Activated CD8-positive, alpha-beta T cell treated with anti-CD3 and anti-CD28 coated beads for 36 hours (primary cell): ENCODE measurements around the gene USP17L15. TPM values are rescaled to one million over a fixed set of nuclear protein-coding genes. Genes with fewer than 3 reads are reported as not detected.
"Not testable (repeated sequence)": the region's sequence is repeated elsewhere in the genome, so short reads cannot be mapped to it uniquely, and the experiment has no call there.

Source experiments
- ATAC-seq: fragments of 200-7000 bp; cut with Tn5 transposase; one replicate; pipeline ENCODE4 v1.10.0; 2021; ENCODE audit warnings: mild to moderate bottlenecking, moderate library complexity
- CTCF ChIA-PET: fragments of 350-600 bp; sonication (Branson Sonifier 250); formaldehyde crosslinking; loops from one replicate; lab custom pipeline; 2021; ENCODE audit warnings: antibody characterized with exemption; lab: Charles Lee
- POLR2A ChIA-PET: fragments of 350-600 bp; sonication (Branson Sonifier 250); formaldehyde crosslinking; loops from one replicate; lab custom pipeline; 2021; ENCODE audit warnings: antibody characterized with exemption; lab: Charles Lee
- DNase-seq: peaks from one replicate; pipeline ENCODE4 v3.0.0-alpha.2; 2020
- H3K27ac Mint-ChIP-seq: one replicate; pipeline ENCODE4 v1.8.0; 2021; ENCODE audit warnings: mild to moderate bottlenecking, mixed read lengths
- H3K27me3 Mint-ChIP-seq: one replicate; pipeline ENCODE4 v1.8.0; 2021; ENCODE audit warnings: mixed read lengths
- H3K36me3 Mint-ChIP-seq: one replicate; pipeline ENCODE4 v1.8.0; 2021; ENCODE audit warnings: low read depth, mixed read lengths
- H3K4me1 Mint-ChIP-seq: one replicate; pipeline ENCODE4 v1.8.0; 2021; ENCODE audit warnings: low read depth, mixed read lengths
- H3K4me3 Mint-ChIP-seq: one replicate; pipeline ENCODE4 v1.8.0; 2021; ENCODE audit warnings: mild to moderate bottlenecking, moderate library complexity, mixed read lengths
- H3K9me3 Mint-ChIP-seq: one replicate; pipeline ENCODE4 v1.8.0; 2021; ENCODE audit warnings: mixed read lengths
- intact Hi-C: fragments of 100-400 bp; cut with micrococcal nuclease; formaldehyde crosslinking; loops from one replicate; pipeline ENCODE4 v1.10.0; 2022
- total RNA-seq, 2 experiments: library from RNA; stranded (reverse); gene quantifications; one replicate each; pipeline ENCODE4 v1.2.3, GENCODE V29; 2021

Gene USP17L15
- total RNA-seq, 2 experiments from 2014 or later = not detected

- DNase-seq, H3K9me3 Mint-ChIP-seq, intact Hi-C loops, H3K27me3 Mint-ChIP-seq, CTCF ChIA-PET, H3K4me1 Mint-ChIP-seq, H3K27ac Mint-ChIP-seq, ATAC-seq, POLR2A ChIA-PET, H3K4me3 Mint-ChIP-seq, H3K36me3 Mint-ChIP-seq: not testable (repeated sequence)
Observed at GRCh38 chr4:9262572-9262971, 28.4 kb downstream of the USP17L15 start, which contains the start of gene USP17L21. USP17L21 (plus strand) TSS chr4:9262872; CDS start chr4:9262872, 0 bp downstream.

GRCh38 chr4:9267319-9267718 is 33.1 kb downstream of the USP17L15 start, which contains the start of gene USP17L22:
USP17L22 (plus strand) TSS chr4:9267619; CDS start chr4:9267619, 0 bp downstream.
- ATAC-seq, POLR2A ChIA-PET, H3K9me3 Mint-ChIP-seq, H3K4me1 Mint-ChIP-seq, CTCF ChIA-PET, H3K36me3 Mint-ChIP-seq, H3K4me3 Mint-ChIP-seq, H3K27ac Mint-ChIP-seq, H3K27me3 Mint-ChIP-seq, DNase-seq, intact Hi-C loops: not testable (repeated sequence)

- ATAC-seq, intact Hi-C loops, H3K4me1 Mint-ChIP-seq, CTCF ChIA-PET, H3K27ac Mint-ChIP-seq, H3K9me3 Mint-ChIP-seq, H3K27me3 Mint-ChIP-seq, H3K36me3 Mint-ChIP-seq, POLR2A ChIA-PET, H3K4me3 Mint-ChIP-seq: not testable (repeated sequence)
- peak; percentile 1 for DNase-seq
Observed at GRCh38 chr4:9271719-9272118, 37.5 kb downstream of the USP17L15 start.

Other genes with a start within 250 kb of the USP17L15 start
- not detected for gene FAM90A26, start 64.0 kb upstream of the USP17L15 start, total RNA-seq
- gene USP17L10, start 23.7 kb upstream of the USP17L15 start, total RNA-seq = not detected
- not detected for gene USP17L11, start 19.0 kb upstream of the USP17L15 start, total RNA-seq
- not detected for gene USP17L12, start 14.2 kb upstream of the USP17L15 start, total RNA-seq
- not detected for gene USP17L13, start 9.5 kb upstream of the USP17L15 start, total RNA-seq
- gene USP17L17, start 9.5 kb downstream of the USP17L15 start, total RNA-seq = not detected
- not detected for gene USP17L18, start 14.2 kb downstream of the USP17L15 start, total RNA-seq
- gene USP17L19, start 19.0 kb downstream of the USP17L15 start, total RNA-seq = not detected
- not detected for gene USP17L20, start 23.7 kb downstream of the USP17L15 start, total RNA-seq
- not detected for gene USP17L21, start 28.5 kb downstream of the USP17L15 start, total RNA-seq
- not detected for gene USP17L22, start 33.2 kb downstream of the USP17L15 start, total RNA-seq
- not detected for gene USP17L24, start 90.8 kb downstream of the USP17L15 start, total RNA-seq
- gene USP17L25, start 95.5 kb downstream of the USP17L15 start, total RNA-seq = not detected
- not detected for gene USP17L26, start 100.3 kb downstream of the USP17L15 start, total RNA-seq
- gene USP17L5, start 105.0 kb downstream of the USP17L15 start, total RNA-seq = not detected
- not detected for gene USP17L27, start 109.8 kb downstream of the USP17L15 start, total RNA-seq
- not detected for gene USP17L28, start 114.5 kb downstream of the USP17L15 start, total RNA-seq
- not detected for gene USP17L29, start 119.3 kb downstream of the USP17L15 start, total RNA-seq
- not detected for gene USP17L30, start 128.7 kb downstream of the USP17L15 start, total RNA-seq
- gene DEFB131A, start 210.0 kb downstream of the USP17L15 start, total RNA-seq = not detected